NK-92 (cell line): Measurements from ENCODE around the gene MYO19.
A peak's percentile ranks its signal among the peaks of the same experiment; 100 is the strongest.

ENCODE experiments used
- DNase-seq: peaks from one replicate; lab custom pipeline; 2025; ENCODE audit not compliant: unreplicated experiment; lab: John Stamatoyannopoulos, UW

MYO19 gene

GRCh38 chr17:36534840-36535668 is at the start of gene MYO19, which contains the start of gene PIGW:
Gene MYO19, minus strand, starts transcription at chr17:36534868. Its CDS starts 2,330 bp downstream, at chr17:36532538.
Gene PIGW, plus strand, starts transcription at chr17:36534987. Its CDS starts 2,115 bp downstream, at chr17:36537102.
- no peak for DNase-seq

- no peak for DNase-seq
These were observed 49.1 kb upstream of the MYO19 start for GRCh38 chr17:36583787-36584186.

GRCh38 chr17:36578671-36579070 is 44.0 kb upstream of the MYO19 start:
- DNase-seq: no peak

- DNase-seq: no peak
These were observed 42.1 kb upstream of the MYO19 start for GRCh38 chr17:36576793-36577192.

GRCh38 chr17:36575028-36575427 is 40.4 kb upstream of the MYO19 start:
- no peak for DNase-seq

GRCh38 chr17:36566081-36566480 is 31.4 kb upstream of the MYO19 start:
- DNase-seq: no peak

GRCh38 chr17:36553459-36553858 is 18.8 kb upstream of the MYO19 start:
- no peak for DNase-seq

- no peak for DNase-seq
These were observed 16.1 kb upstream of the MYO19 start for GRCh38 chr17:36550491-36551417.

- DNase-seq: no peak
These were observed 13.1 kb upstream of the MYO19 start for GRCh38 chr17:36547776-36548175.

GRCh38 chr17:36546418-36547093 is 11.9 kb upstream of the MYO19 start:
- no peak for DNase-seq

- DNase-seq: peak; percentile 65
These were observed 11.1 kb upstream of the MYO19 start for GRCh38 chr17:36545465-36546417.

GRCh38 chr17:36545077-36545464 is 10.4 kb upstream of the MYO19 start:
- DNase-seq: no peak

- DNase-seq: peak; percentile 59
These were observed 9.8 kb upstream of the MYO19 start, which contains the start of gene GGNBP2 for GRCh38 chr17:36544307-36545076. Gene GGNBP2, plus strand, starts transcription at chr17:36544919. Its CDS starts 806 bp downstream, at chr17:36545725.

GRCh38 chr17:36544044-36544306 is 9.3 kb upstream of the MYO19 start:
- DNase-seq: no peak

- no peak for DNase-seq
These were observed 8.1 kb upstream of the MYO19 start for GRCh38 chr17:36542755-36543154.

GRCh38 chr17:36540696-36541095 is 6.0 kb upstream of the MYO19 start:
- DNase-seq: no peak

- DNase-seq: no peak
These were observed 1.0 kb upstream of the MYO19 start for GRCh38 chr17:36535669-36536081.

- no peak for DNase-seq
These were observed 481 bp downstream of the MYO19 start for GRCh38 chr17:36533935-36534839.
